K562 (cell line): ENCODE data around the gene TFEB. TPM values are rescaled to one million over a fixed set of nuclear protein-coding genes. Genes with fewer than 3 reads are reported as not detected.

Experiments
- ATAC-seq: fragments of 200-7000 bp; cut with Tn5 transposase; 3 replicates; pipeline ENCODE4 v1.9.1; 2020; ENCODE audit warnings: moderate library complexity
- BruUV-seq: library from RNA; stranded (reverse); fragments of 400-500 nt; replicated peaks from 2 replicates; lab custom pipeline; 2021; lab: Mats Ljungman, UMichigan
- CTCF ChIA-PET: fragments of 300-600 bp; formaldehyde crosslinking; extraction: SDS; loops from one replicate; lab custom pipeline; 2021; ENCODE audit warnings: low intra/inter-chr PET ratio; lab: Yijun Ruan, JAX
- POLR2A ChIA-PET: fragments of 300-600, 350-650 bp; sonication (Branson Sonifier 250); formaldehyde crosslinking; extraction: SDS; loops from one replicate; lab custom pipeline; 2021; ENCODE audit warnings: antibody characterized with exemption, inconsistent platforms; lab: Yijun Ruan, JAX
- DNase-seq, 4 experiments: peaks; one replicate each; pipeline versions ENCODE4 v3.0.0 to v3.0.0-alpha.2; 2011 to 2018; ENCODE audit warnings: low spot score in 3 of 4, mixed read lengths in 3 of 4; ENCODE audit errors: extremely low read depth in 1 of 4
- FAIRE-seq: peaks from 2 replicates; lab custom pipeline; 2011; peaks lifted over from hg19 to GRCh38; lab: Jason Lieb, UNC
- H2AFZ ChIP-seq: 2 replicates; pipeline ENCODE4 v1.6.0; 2011; ENCODE audit warnings: low read depth, low read length, control low read depth, inconsistent platforms
- H3K27ac ChIP-seq: fragments of 200-600 bp; 3 replicates; pipeline ENCODE4 v1.8.0; 2011; ENCODE audit warnings: low read depth, mild to moderate bottlenecking, control low read depth, inconsistent platforms, low read length, moderate library complexity, mixed read lengths; ENCODE audit errors: extremely low read depth
- H3K27me3 ChIP-seq, 2 experiments: fragments of 300-600 bp in 1 of 2; 2 replicates in 1 of 2; 3 replicates in 1 of 2; pipeline versions ENCODE4 v1.6.0 to v1.8.0; 2011; ENCODE audit warnings: inconsistent platforms in 2 of 2, low read length in 2 of 2, mild to moderate bottlenecking in 1 of 2, mixed read lengths in 1 of 2, moderate library complexity in 1 of 2; ENCODE audit not compliant: control insufficient read depth in 2 of 2, insufficient read depth in 2 of 2
- H3K36me3 ChIP-seq: fragments of 300-600 bp; 3 replicates; pipeline ENCODE4 v1.8.0; 2011; ENCODE audit warnings: mild to moderate bottlenecking, low read length, inconsistent platforms; ENCODE audit not compliant: control insufficient read depth, insufficient read depth
- H3K4me1 ChIP-seq, 2 experiments: fragments of 200-600 bp in 1 of 2; replicated peaks in 1 of 2; 2 replicates in 1 of 2; 3 replicates in 1 of 2; pipeline versions ENCODE4 v1.5.1 to v1.8.0; 2011; ENCODE audit warnings: inconsistent platforms in 2 of 2, low read length in 2 of 2, mild to moderate bottlenecking in 1 of 2, mixed read lengths in 1 of 2, moderate library complexity in 1 of 2; ENCODE audit not compliant: control insufficient read depth in 2 of 2, insufficient read depth in 2 of 2
- H3K4me2 ChIP-seq: 2 replicates; pipeline ENCODE4 v1.6.1; 2011; ENCODE audit warnings: low read length, control low read depth, inconsistent platforms, mixed read lengths; ENCODE audit not compliant: insufficient read depth
- H3K4me3 ChIP-seq: fragments of 200-600 bp; sonication (generic), shearing (Covaris generic); 2 replicates; pipeline ENCODE4 v1.5.1; 2016; ENCODE audit warnings: control low read depth, inconsistent platforms
- H3K79me2 ChIP-seq: fragments of 200-600 bp; 3 replicates; pipeline ENCODE4 v1.8.0; 2011; ENCODE audit warnings: low read length, inconsistent platforms; ENCODE audit not compliant: control insufficient read depth, insufficient read depth
- H3K9ac ChIP-seq, 2 experiments: 2 replicates each; pipeline versions ENCODE4 v1.6.0 to v1.6.1; 2011; ENCODE audit warnings: low read depth in 2 of 2, low read length in 2 of 2, control low read depth in 1 of 2, inconsistent platforms in 1 of 2, mild to moderate bottlenecking in 1 of 2, mixed read lengths in 1 of 2; ENCODE audit not compliant: insufficient read depth in 1 of 2
- H3K9me1 ChIP-seq: one replicate; pipeline ENCODE4 v1.6.0; 2011; ENCODE audit warnings: inconsistent platforms, mild to moderate bottlenecking, low read length, moderate library complexity; ENCODE audit not compliant: control insufficient read depth, insufficient read depth
- H3K9me3 ChIP-seq: replicated peaks from 2 replicates; pipeline ENCODE4 v1.5.1; 2011; ENCODE audit warnings: low read depth, low read length, inconsistent platforms; ENCODE audit not compliant: control insufficient read depth, insufficient read depth
- H4K20me1 ChIP-seq: replicated peaks from 2 replicates; pipeline ENCODE4 v1.6.1; 2011; ENCODE audit warnings: low read length, inconsistent platforms, mixed read lengths; ENCODE audit not compliant: control insufficient read depth, insufficient read depth
- ERF ChIP-seq: fragments of 450-650 bp; formaldehyde crosslinking; IDR thresholded peaks from 2 replicates; pipeline ENCODE4 v1.4.0; 2020; ENCODE audit warnings: mild to moderate bottlenecking, mixed read lengths
- MEF2A ChIP-seq: IDR thresholded peaks from 2 replicates; pipeline ENCODE4 v1.6.1; 2011; ENCODE audit warnings: low read depth, mild to moderate bottlenecking, low read length, moderate library complexity; ENCODE audit not compliant: control insufficient read depth
- PBX2 ChIP-seq, 2 experiments: IDR thresholded peaks in 1 of 2; conservative IDR thresholded peaks in 1 of 2; 2 replicates each; pipeline ENCODE4 v1.6.1; 2016; ENCODE audit warnings: low read depth in 2 of 2, mild to moderate bottlenecking in 1 of 2, missing compliant biosample characterization in 1 of 2, missing genetic modification characterization in 1 of 2, moderate library complexity in 1 of 2
- SAP30 ChIP-seq: fragments of 200-600 bp; sonication (generic); IDR thresholded peaks from 2 replicates; pipeline ENCODE4 v1.6.1; 2012; ENCODE audit warnings: borderline replicate concordance, low read depth, mild to moderate bottlenecking, moderate library complexity, low read length, control low read depth, inconsistent platforms; ENCODE audit not compliant: insufficient read depth, poor library complexity, severe bottlenecking
- USF2 ChIP-seq: sonication (generic); formaldehyde crosslinking; IDR thresholded peaks from 2 replicates; pipeline ENCODE4 v1.5.0; 2020; ENCODE audit warnings: missing genetic modification reagents
- WGBS: fragments of 100-300 bp; shearing (Covaris generic); methylation state at CpG from one replicate; pipeline ENCODE4 v1.1.6; 2016; ENCODE audit warnings: low coverage, mixed read lengths; ENCODE audit not compliant: insufficient coverage; ENCODE audit errors: missing lambda C conversion rate; 5-methylcytosine and 5-hydroxymethylcytosine counted together
- in situ Hi-C: fragments of 300-500 bp; cut with MboI; formaldehyde crosslinking; loops from 4 replicates; pipeline ENCODE4 v1.15.0; 2018; ENCODE audit warnings: inconsistent platforms, mixed read lengths
- intact Hi-C: fragments of 100-400 bp; cut with micrococcal nuclease; formaldehyde crosslinking; loops from 2 replicates; pipeline ENCODE4 v1.14.2; 2022
- polyA plus RNA-seq, 8 experiments: library from polyadenylated mRNA; depleted of rRNA in 4 of 8; stranded (reverse) in 5 of 8; unstranded in 3 of 8; fragments of >200 nt; fragmentation: Nextera tagmentation in 2 of 8; fragmentation: Illumina TruSeq in 1 of 8; extraction: Ambion mirVana in 2 of 8; extraction: Trizol in 1 of 8; gene quantifications; 2 replicates each; pipeline versions ENCODE4 v1.2.1 to v1.2.3, GENCODE V29; 2011 to 2014; ENCODE audit warnings: inconsistent platforms in 1 of 8, missing spikeins in 1 of 8
- total RNA-seq, 7 experiments: library from RNA; depleted of rRNA in 6 of 7; stranded (reverse); fragments of >200 nt in 6 of 7; fragmentation: Illumina TruSeq in 2 of 7; extraction: Trizol in 2 of 7; gene quantifications; 2 replicates each; pipeline versions ENCODE4 v1.2.1 to v1.2.3, GENCODE V29; 2011 to 2021; ENCODE audit warnings: low replicate concordance in 1 of 7
- TF ChIP-seq, protein P1 (sequence below): sonication (generic); formaldehyde crosslinking; IDR thresholded peaks from 2 replicates; pipeline ENCODE4 v1.8.0; 2022; ENCODE audit warnings: missing genetic modification reagents, mild to moderate bottlenecking, moderate library complexity, borderline replicate concordance
- TF ChIP-seq, protein P2 (sequence below): fragments of 450-650 bp; IDR thresholded peaks from 2 replicates; pipeline ENCODE4 v1.6.1; 2017; ENCODE audit warnings: antibody characterized with exemption

TFEB gene
- total and polyA plus RNA-seq, 9 of the 15 experiments (the other 6 are each of a cell fraction or from before 2014, with no cell fraction given): 0.04 to 4.7 (median 2.0) TPM

GRCh38 chr6:41644297-41644879, 91.0 kb downstream of the TFEB start (continued):
- TF ChIP-seq SAP30 (no peak), ERF (no peak), MEF2A (no peak), PBX2 (CRISPR knock-in tag; IDR thresholded peaks at IDR 0.05; ENCODE audit: low read depth) (no peak), PBX2 (tag; conservative IDR thresholded peaks at IDR 0.05; ENCODE audit: low read depth) (no peak)
- TF ChIP-seq, protein P1, sequence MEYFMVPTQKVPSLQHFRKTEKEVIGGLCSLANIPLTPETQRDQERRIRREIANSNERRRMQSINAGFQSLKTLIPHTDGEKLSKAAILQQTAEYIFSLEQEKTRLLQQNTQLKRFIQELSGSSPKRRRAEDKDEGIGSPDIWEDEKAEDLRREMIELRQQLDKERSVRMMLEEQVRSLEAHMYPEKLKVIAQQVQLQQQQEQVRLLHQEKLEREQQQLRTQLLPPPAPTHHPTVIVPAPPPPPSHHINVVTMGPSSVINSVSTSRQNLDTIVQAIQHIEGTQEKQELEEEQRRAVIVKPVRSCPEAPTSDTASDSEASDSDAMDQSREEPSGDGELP (CRISPR knock-in tag): no peak
- TF ChIP-seq, all 486 proteins: peak for 0

GRCh38 chr6:41643899-41644269, 91.5 kb downstream of the TFEB start:
- H3K4me3 ChIP-seq: no peak overlapping the region
- no peak overlapping the region for H3K9ac ChIP-seq
- CTCF ChIA-PET: no interaction called here
- no peak overlapping the region for H2AFZ ChIP-seq
- no peaks in the 10 kb centered on the region for H3K9me3 ChIP-seq
- no peak for ATAC-seq
- no peak for DNase-seq
- no peaks in the 10 kb centered on the region for H3K9me1 ChIP-seq
- intact Hi-C loops (no loop called here), in situ Hi-C loops (no loop called here)
- BruUV-seq: no TSS peak
- H3K79me2 ChIP-seq: no peaks in the 10 kb centered on the region
- 2% methylated on average over 4 of the region's 4 CpGs for WGBS
- peaks cover 54 to 90% of the 10 kb centered on the region in 2 experiments for H3K27me3 ChIP-seq
- POLR2A ChIA-PET: interaction anchor here (0.6 to 0.9 kb wide), 6 partner anchors 12 to 259 kb away, joined by 3 to 4 read pairs (median 3); no protein-coding TSS in a partner anchor
- no peak overlapping the region for H3K4me2 ChIP-seq
- no peak for FAIRE-seq
- no peaks in the 10 kb centered on the region for H3K4me1 ChIP-seq
- H4K20me1 ChIP-seq: peaks cover 20% of the 10 kb centered on the region
- H3K36me3 ChIP-seq: no peaks in the 10 kb centered on the region
- H3K27ac ChIP-seq: no peak overlapping the region
- TF ChIP-seq USF2 (CRISPR knock-in tag): no peak
- TF ChIP-seq, protein P2, sequence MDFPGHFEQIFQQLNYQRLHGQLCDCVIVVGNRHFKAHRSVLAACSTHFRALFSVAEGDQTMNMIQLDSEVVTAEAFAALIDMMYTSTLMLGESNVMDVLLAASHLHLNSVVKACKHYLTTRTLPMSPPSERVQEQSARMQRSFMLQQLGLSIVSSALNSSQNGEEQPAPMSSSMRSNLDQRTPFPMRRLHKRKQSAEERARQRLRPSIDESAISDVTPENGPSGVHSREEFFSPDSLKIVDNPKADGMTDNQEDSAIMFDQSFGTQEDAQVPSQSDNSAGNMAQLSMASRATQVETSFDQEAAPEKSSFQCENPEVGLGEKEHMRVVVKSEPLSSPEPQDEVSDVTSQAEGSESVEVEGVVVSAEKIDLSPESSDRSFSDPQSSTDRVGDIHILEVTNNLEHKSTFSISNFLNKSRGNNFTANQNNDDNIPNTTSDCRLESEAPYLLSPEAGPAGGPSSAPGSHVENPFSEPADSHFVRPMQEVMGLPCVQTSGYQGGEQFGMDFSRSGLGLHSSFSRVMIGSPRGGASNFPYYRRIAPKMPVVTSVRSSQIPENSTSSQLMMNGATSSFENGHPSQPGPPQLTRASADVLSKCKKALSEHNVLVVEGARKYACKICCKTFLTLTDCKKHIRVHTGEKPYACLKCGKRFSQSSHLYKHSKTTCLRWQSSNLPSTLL: no peak
